GM20000 (cell line): ENCODE results near the gene AGAP1.

Source experiments
- DNase-seq: peaks from one replicate; pipeline ENCODE4 v3.0.0; 2012; ENCODE audit warnings: low spot score
- TF ChIP-seq, protein P1 (sequence below): IDR thresholded peaks from 2 replicates; pipeline ENCODE4 v1.5.1; 2012; ENCODE audit warnings: mild to moderate bottlenecking, control low read depth; ENCODE audit errors: extremely low read depth, missing control alignments

The AGAP1 gene

DNA sequence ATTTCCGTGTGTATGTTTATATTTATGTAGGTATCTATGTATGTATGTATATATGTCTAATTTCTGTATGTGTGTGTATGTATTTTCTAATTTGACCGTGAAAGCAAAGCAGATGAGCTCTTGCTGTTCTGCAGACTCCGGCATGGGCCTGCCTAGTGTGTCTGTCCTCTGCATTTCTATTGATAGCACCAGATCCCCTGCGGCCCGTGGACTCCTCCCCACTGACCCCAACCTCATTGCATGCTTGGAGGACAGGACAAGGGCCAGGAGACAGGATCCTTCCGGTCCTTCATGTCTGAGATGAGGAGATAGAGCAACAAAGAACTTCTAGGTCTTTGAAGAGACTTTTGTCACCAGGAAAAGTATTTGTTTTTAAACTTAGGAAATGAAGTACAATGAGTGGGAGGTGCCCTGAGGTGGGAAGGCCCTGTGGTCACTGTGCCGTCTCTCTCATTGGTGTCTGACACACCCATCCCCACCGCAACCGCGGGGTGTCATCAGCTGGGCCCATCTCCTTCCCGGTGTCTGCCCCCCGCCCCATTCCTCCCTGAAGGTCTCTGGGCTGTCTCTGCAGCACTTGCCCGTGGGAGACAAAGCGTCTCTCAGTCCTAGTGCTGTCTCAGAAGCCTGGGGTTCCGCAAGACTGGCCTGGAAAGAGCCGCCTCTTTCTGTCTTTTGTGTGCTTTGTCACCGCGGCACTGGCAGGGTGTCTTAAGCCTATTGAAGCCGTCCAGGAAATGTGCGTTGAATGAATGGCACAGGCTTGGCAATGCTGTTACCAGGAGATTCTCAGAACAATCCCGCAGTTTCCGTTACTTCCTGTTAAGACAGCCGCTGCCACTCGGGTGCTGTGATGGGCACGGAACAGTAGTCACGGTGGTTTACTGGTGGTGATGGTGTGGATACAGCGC is 216.4 kb downstream of the AGAP1 start:
- DNase-seq, result no peak
- TF ChIP-seq, protein P1, sequence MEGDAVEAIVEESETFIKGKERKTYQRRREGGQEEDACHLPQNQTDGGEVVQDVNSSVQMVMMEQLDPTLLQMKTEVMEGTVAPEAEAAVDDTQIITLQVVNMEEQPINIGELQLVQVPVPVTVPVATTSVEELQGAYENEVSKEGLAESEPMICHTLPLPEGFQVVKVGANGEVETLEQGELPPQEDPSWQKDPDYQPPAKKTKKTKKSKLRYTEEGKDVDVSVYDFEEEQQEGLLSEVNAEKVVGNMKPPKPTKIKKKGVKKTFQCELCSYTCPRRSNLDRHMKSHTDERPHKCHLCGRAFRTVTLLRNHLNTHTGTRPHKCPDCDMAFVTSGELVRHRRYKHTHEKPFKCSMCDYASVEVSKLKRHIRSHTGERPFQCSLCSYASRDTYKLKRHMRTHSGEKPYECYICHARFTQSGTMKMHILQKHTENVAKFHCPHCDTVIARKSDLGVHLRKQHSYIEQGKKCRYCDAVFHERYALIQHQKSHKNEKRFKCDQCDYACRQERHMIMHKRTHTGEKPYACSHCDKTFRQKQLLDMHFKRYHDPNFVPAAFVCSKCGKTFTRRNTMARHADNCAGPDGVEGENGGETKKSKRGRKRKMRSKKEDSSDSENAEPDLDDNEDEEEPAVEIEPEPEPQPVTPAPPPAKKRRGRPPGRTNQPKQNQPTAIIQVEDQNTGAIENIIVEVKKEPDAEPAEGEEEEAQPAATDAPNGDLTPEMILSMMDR, result no peak

DNA sequence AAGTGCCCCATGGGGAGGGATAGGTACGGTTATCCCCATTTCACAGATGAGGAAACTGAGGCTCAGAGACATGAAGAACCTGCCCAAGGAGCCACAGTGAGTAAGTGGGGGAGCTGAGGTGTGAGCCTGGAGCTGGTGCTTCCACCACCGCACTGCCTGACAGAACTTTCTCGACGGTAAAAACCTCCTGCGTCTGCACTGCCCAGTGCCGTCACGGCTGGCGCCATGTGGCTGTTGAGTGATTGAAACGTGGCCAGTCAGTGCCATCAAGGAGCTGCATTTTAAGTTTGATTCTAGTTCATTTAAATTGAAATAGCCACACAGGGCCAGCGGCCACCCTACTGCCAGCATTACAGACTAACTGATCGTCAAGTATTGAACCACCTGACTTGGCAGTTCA is 217.1 kb downstream of the AGAP1 start:
- DNase-seq, result no peak
- TF ChIP-seq, protein P1, result no peak

DNA sequence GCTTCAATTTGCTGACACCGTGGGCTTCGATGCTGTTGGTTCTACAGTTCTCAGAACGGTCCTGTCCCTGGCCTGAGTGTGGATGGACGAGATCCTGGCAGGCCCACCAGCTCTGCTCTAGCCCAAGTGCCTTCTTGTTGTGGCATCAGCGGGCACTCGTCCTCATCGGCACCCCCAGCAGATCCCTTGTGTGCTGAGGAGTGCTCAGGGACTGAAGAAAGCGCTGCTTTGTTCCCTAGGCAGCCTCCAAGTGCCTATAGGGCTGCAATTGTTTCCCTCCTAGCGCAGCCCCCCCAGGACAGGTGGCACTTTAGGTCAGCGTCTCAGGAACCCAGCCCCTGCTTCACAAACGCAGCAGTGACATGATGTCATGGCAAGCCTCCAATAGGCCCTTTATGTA is 217.7 kb downstream of the AGAP1 start:
- DNase-seq, result no peak
- TF ChIP-seq, protein P1, result no peak

DNA sequence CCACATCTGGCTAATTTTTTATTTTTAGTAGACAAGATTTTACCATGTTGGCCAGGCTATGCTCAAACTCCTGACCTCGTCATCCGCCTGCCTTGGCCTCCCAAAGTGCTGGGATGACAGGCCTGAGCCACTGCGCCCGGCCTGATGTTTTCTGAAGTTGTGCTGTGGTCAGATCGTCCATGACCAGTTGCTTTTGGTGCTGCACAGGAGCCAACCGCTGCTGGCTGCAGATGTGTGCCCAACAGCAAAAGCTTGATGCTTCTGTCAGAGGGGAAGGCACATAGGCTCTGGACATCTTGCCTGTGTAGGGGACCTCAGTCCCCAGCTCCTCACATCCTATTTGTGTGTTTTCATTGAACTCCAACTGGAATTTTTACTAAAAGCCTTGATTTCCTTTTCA is 218.3 kb downstream of the AGAP1 start:
- DNase-seq, result no peak
- TF ChIP-seq, protein P1, result no peak

DNA sequence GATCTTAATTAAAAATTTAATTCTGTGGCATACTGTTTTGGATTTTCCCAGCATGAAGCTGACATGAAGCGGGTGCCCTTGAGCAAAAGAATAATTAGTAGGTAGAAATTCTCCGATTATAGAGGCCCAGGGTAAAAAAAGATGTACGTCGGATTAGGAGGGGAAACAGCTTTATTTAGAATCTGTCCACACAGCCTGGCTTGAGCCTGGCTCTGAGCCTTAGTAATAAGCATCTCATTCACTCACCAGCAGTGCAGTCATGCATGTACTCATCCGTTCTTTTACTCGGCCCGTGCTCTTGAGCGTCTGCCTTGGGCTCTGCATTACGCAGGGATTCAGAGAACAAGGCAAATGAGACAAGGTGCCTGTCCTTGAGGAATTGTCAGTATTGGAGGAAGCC is 219.3 kb downstream of the AGAP1 start:
- no peak for DNase-seq
- TF ChIP-seq, protein P1, result no peak

DNA sequence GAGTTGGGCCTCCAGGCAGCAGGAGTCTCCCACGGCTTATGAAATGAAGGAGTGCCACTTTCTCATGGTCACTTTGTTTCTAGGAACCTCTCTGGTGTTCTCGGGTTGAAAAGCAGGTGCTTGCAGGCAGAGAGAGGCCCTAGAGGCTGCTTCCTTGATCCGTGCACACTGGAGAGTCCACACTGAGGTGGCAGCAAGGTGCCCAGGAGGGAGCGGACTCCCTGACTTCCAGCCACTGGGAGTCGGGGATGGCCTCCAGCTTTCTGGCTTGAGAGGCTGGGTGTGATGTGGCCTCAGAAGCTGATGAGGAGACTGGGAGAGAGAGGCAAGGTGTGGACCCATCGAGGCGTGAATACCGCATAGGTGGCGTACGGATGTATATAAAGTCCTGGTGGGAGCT is 221.8 kb downstream of the AGAP1 start:
- TF ChIP-seq, protein P1, result no peak
- no peak for DNase-seq

DNA sequence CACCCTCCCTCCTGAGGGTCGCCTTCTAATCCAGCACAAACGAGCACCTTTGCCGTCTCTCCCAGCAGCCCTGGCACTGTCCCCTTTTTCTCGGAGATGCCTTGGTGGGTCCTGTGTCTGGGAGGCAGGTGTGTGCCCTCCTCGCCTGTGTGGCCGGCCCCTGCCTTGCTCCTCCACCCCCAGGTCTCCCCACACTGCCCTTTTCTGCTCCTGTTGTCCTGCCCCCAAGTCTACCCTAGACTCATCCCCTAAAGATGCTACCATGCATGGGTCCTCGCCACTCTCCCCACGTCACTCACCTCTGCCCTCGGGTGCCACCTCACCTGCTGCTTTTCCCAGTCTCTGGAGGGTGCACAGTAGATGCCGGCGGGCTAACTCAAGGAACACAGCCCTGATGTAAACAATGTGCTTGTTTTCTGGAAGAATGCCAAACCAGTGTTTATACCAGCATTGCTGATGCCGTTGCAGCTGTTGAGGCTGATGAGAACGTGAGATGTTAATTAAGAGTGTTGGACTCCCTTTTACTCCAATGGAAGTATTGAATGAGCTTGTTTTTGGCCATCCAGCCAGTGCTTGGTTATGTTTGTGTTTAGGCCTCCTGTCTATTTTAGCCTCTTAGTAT is 223.1 kb downstream of the AGAP1 start:
- TF ChIP-seq, protein P1, result no peak
- no peak for DNase-seq
